Muscle layer of colon (tissue), 2 donors: ENCODE results near the gene PACSIN2.
"Not testable (repeated sequence)": the region's sequence is repeated elsewhere in the genome, so short reads cannot be mapped to it uniquely, and the experiment has no call there.

Experiments
- H3K27ac ChIP-seq: one replicate; pipeline ENCODE4 v1.7.0; 2013; ENCODE audit warnings: low read depth, mild to moderate bottlenecking, low read length, moderate library complexity
- H3K27me3 ChIP-seq, 2 donors: one replicate each; pipeline ENCODE4 v1.7.0; 2013; ENCODE audit warnings: low read length in 2 of 2, mild to moderate bottlenecking in 2 of 2; ENCODE audit not compliant: insufficient read depth in 2 of 2, control insufficient read depth in 1 of 2
- H3K36me3 ChIP-seq: one replicate; pipeline ENCODE4 v1.7.0; 2013; ENCODE audit warnings: mild to moderate bottlenecking, low read length; ENCODE audit not compliant: insufficient read depth
- H3K4me1 ChIP-seq: one replicate; pipeline ENCODE4 v1.7.0; 2013; ENCODE audit warnings: mild to moderate bottlenecking, low read length; ENCODE audit not compliant: insufficient read depth
- H3K4me3 ChIP-seq, 2 donors: one replicate each; pipeline ENCODE4 v1.7.0; 2013; ENCODE audit warnings: low read length in 2 of 2, low read depth in 1 of 2, mild to moderate bottlenecking in 1 of 2, moderate library complexity in 1 of 2
- H3K9ac ChIP-seq: one replicate; pipeline ENCODE4 v1.7.0; 2013; ENCODE audit warnings: low read length
- H3K9me3 ChIP-seq: one replicate; pipeline ENCODE4 v1.7.0; 2013; ENCODE audit warnings: mild to moderate bottlenecking, low read length
- donor health status: abdominal sarcoma.
- donor health status: Adenocarcinoma of cecum.

Gene PACSIN2

DNA sequence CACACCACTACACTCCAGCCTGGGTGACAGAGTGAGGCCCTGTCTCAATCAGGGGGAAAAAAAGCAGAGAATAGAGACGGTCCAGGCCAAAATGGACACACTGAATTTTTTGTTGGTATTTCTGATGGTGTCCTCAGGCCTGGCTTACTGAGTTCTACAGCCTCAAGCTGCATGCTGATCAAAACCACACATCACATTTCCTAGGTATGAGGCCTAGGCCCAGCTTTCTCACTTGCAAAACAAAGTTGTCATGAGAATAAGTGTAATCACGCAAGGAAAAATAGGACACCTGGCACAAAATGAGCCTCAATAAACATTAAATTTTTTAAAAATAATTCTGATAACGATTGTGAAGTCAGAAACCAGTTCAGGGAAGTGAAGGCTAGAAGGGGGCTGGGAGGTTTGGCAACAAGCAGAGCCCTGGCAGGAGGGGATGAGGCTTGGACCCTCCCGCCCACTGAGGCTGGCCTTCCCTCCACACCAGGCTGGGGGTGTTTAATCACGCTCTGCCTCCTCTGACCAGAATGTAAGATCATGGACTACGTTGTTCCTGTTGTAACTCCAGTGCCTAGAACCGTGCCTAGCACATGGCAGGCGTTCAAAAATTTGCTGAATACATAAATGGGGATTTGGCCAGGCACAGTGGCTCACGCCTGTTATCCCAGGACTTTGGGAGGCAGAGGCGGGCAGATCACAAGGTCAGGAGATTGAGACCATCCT, 18.1 kb downstream of the PACSIN2 start:
- Histone ChIP-seq H3K4me1 (peaks cover 70% of the 10 kb centered on the region), H3K36me3 (no peaks in the 10 kb centered on the region), H3K27me3 (no peaks in the 10 kb centered on the region), H3K9me3 (no peaks in the 10 kb centered on the region), H3K27ac (peak overlapping the region; percentile 20), H3K4me3 (no peak overlapping the region), H3K9ac (no peak overlapping the region)

DNA sequence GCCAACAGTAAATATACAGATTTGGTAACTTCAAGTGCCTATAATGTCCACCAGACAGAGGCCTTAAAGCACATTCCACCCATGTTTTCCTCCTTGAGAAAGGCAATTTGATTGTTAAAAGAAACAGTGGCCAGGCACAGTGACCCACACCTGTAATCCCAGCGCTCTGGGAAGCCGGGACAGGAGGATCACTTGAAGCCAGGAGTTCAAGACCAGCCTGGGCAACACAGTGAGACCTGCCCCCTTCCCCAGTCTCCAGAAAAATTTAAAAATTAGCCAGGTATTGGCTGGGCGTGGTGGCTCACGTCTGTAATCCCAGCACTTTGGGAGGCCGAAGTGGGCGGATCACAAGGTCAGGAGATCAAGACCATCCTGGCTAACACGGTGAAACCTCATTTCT, 19.3 kb downstream of the PACSIN2 start:
- not testable (repeated sequence) for H3K27me3 ChIP-seq, H3K9ac ChIP-seq, H3K36me3 ChIP-seq, H3K9me3 ChIP-seq
- Histone ChIP-seq H3K4me1 (peaks cover 67% of the 10 kb centered on the region), H3K27ac (peak overlapping the region; percentile 99), H3K4me3 (peak overlapping the region in 1 of 2 donors; percentile 63)

- peak overlapping the region; percentile 99 for H3K27ac ChIP-seq
- H3K4me1 ChIP-seq = peaks cover 67% of the 10 kb centered on the region
- no peaks in the 10 kb centered on the region for H3K27me3 ChIP-seq
- peak overlapping the region; percentile 21 for H3K9ac ChIP-seq
- no peaks in the 10 kb centered on the region for H3K36me3 ChIP-seq
- no peaks in the 10 kb centered on the region for H3K9me3 ChIP-seq
- H3K4me3 ChIP-seq = peak overlapping the region; percentile 54 to 63
These were observed 19.9 kb downstream of the PACSIN2 start for GRCh38 chr22:42994917-42995562.

- H3K4me1 ChIP-seq = peaks cover 66% of the 10 kb centered on the region
- H3K9ac ChIP-seq = peak overlapping the region; percentile 21
- H3K9me3 ChIP-seq = no peaks in the 10 kb centered on the region
- H3K36me3 ChIP-seq = no peaks in the 10 kb centered on the region
- peak overlapping the region; percentile 54 to 63 for H3K4me3 ChIP-seq
- H3K27me3 ChIP-seq = no peaks in the 10 kb centered on the region
- peak overlapping the region; percentile 99 for H3K27ac ChIP-seq
These were observed 20.6 kb downstream of the PACSIN2 start for GRCh38 chr22:42994276-42994916.

GRCh38 chr22:42993651-42994275, 21.2 kb downstream of the PACSIN2 start:
- Histone ChIP-seq H3K4me3 (peak overlapping the region; percentile 15 to 63), H3K27me3 (no peaks in the 10 kb centered on the region), H3K36me3 (no peaks in the 10 kb centered on the region), H3K4me1 (peaks cover 66% of the 10 kb centered on the region), H3K9me3 (no peaks in the 10 kb centered on the region), H3K9ac (peak overlapping the region; percentile 4), H3K27ac (peak overlapping the region; percentile 99)

DNA sequence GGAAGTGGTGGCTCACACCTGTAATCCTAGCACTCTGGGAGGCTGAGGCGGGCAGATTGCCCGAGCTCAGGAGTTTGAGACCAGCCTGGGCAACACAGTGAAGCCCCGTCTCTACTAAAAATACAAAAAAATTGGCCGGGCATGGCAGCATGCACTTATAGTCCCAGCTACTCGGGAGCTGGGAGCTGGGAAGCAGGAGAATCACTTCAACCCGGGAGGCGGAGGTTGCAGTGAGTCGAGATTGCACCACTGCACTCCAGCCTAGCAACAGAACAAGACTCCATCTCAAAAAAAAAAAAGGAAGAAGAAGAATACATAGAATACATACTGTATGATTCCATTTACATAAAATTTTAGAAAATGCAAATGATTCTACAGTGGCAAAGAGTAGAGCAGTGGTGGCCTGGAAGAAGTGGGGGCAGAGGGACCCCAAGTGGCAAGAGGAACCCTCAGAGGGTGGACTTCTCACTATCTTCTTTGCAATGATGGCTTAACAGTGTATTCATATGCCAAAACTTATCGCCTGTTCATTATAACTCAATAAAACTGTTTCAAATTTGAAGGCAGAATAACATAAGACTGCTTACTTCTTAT, 22.0 kb downstream of the PACSIN2 start:
- peak overlapping the region; percentile 99 for H3K27ac ChIP-seq
- peak overlapping the region; percentile 2 for H3K9ac ChIP-seq
- peak overlapping the region in 1 of 2 donors; percentile 63 for H3K4me3 ChIP-seq
- H3K9me3 ChIP-seq = no peaks in the 10 kb centered on the region
- H3K36me3 ChIP-seq = no peaks in the 10 kb centered on the region
- H3K4me1 ChIP-seq = peaks cover 62% of the 10 kb centered on the region
- no peaks in the 10 kb centered on the region for H3K27me3 ChIP-seq

DNA sequence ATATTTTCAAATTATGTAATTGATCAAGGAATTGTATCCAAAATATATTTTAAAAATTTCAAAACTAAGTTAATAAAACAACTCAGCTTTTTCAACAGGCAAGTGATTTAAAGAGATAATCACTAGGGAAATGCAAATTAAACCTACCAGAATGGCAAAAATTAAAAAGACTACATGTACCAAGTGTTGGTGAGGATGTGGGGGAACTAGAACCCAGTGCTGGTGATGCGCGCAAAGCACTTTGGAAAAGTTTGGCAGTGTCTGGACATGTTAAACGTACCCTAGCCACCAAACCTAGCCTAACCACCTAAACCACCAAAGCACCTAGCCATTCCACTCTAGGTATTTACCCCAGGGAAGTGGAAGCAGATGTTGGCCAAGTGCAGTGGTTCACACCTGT, 22.9 kb downstream of the PACSIN2 start:
- no peak overlapping the region for H3K9ac ChIP-seq
- no peaks in the 10 kb centered on the region for H3K27me3 ChIP-seq
- H3K9me3 ChIP-seq = no peaks in the 10 kb centered on the region
- H3K27ac ChIP-seq = peak overlapping the region; percentile 8
- H3K4me1 ChIP-seq = peaks cover 60% of the 10 kb centered on the region
- H3K36me3 ChIP-seq = no peaks in the 10 kb centered on the region
- no peak overlapping the region for H3K4me3 ChIP-seq

GRCh38 chr22:42991010-42991651, 23.8 kb downstream of the PACSIN2 start:
- Histone ChIP-seq H3K4me1 (peaks cover 60% of the 10 kb centered on the region), H3K4me3 (no peak overlapping the region), H3K27me3 (no peaks in the 10 kb centered on the region), H3K9ac (no peak overlapping the region), H3K9me3 (no peaks in the 10 kb centered on the region), H3K36me3 (no peaks in the 10 kb centered on the region), H3K27ac (no peak overlapping the region)

DNA sequence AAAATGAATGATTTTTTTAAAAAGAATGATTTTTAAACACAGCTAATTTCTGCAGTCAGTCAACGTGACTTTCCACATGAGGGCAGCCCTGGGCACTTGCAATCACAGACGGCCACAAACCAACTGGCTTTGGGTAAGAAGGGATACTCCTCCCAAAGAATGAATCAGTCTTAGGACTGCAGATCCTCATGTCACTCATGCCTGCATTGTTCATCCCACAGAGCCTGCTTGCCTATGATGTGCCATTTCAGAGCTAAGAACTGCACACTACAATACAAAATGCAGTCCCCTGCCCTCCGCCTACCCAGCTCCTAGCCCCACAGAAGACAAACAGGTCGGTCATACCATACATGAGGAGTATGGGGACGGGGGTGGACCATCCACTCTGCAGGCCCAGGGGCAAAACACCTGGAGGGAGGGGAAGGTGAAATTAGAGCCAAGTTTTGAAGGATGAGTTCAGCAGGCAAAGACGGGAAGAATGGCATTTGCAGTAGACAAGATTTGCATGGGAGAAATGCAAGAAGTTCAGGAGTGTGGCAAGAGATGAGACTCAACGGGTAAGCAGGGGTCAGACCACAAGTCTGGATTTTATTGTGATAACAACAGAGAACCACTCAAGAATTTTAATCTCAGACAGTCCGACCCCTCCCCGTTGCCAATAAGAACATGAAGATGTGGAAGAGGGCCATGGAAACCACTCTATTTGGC, 24.7 kb downstream of the PACSIN2 start:
- no peaks in the 10 kb centered on the region for H3K9me3 ChIP-seq
- peaks cover 59% of the 10 kb centered on the region for H3K4me1 ChIP-seq
- H3K27me3 ChIP-seq = no peaks in the 10 kb centered on the region
- no peak overlapping the region for H3K27ac ChIP-seq
- H3K4me3 ChIP-seq = no peak overlapping the region
- no peak overlapping the region for H3K9ac ChIP-seq
- H3K36me3 ChIP-seq = no peaks in the 10 kb centered on the region

DNA sequence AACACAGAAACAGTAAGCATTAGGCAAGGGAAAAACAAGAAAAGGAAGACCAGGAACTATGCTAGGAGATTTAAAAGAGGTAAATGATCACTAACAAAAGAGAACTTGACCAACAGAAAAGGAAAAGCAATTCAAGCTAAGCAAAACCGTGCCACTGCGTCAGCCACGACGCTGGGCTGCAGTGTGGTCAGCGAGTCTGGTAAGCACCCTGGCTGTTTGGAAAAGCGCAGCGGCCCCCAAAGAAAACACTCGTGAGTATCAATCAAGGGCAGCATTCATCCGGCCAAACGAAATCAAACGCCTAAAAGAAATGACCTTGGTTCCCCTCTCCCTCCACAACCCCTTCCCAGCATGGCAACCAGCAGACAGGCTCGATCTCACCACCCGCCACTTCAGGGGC, 28.8 kb downstream of the PACSIN2 start:
- Histone ChIP-seq H3K4me3 (no peak overlapping the region), H3K9me3 (no peaks in the 10 kb centered on the region), H3K27ac (no peak overlapping the region), H3K36me3 (no peaks in the 10 kb centered on the region), H3K4me1 (peaks cover 22% of the 10 kb centered on the region), H3K9ac (no peak overlapping the region), H3K27me3 (no peaks in the 10 kb centered on the region)
